Measurements from ENCODE around the gene ZNF81.

GRCh38 chrX:47804315-47804714 is 32.4 kb upstream of the ZNF81 start:
- TF ChIP-seq POLR2A (IDR thresholded peaks at IDR 0.05) (no peak), CTCF (IDR thresholded peaks at IDR 0.05) (no peak)
